Measurements from ENCODE around the gene RHOBTB3. TPM values are rescaled to one million over a fixed set of nuclear protein-coding genes. Genes with fewer than 3 reads are reported as not detected.

The RHOBTB3 gene
- total RNA-seq, 1 experiment from 2014 or later = 6.8 TPM

DNA sequence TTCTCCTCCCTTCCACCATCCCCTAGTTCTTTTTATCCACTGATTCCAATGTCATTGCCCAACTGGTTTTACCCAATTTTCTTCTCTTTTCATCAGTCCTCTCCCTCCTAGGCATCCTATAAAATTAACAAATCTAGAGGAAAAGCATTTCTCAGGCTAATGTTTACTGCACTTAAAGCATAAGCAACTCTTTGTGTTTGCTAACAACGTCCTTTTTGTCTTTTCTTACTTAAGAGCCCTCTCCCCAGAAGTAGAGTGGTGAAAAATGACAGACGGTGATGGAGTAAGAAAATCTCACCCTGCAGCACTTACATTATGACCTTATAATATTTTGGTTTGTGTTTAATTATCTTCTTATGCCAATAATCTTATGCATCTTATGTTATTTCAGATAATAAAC lies 46.8 kb upstream of the RHOBTB3 start:
- H3K9ac ChIP-seq (ENCODE audit: extremely low read depth, insufficient read length, low read length) = no peak overlapping the region
- no peaks in the 10 kb centered on the region for H3K4me1 ChIP-seq (ENCODE audit: insufficient read depth, low read length)
- H4K5ac ChIP-seq (ENCODE audit: insufficient read length, low read depth, low read length) = no peak overlapping the region
- H3K23me2 ChIP-seq (ENCODE audit: insufficient read length, low read depth, low read length, poor library complexity, severe bottlenecking) = no peaks in the 10 kb centered on the region
- no peak overlapping the region for H3K14ac ChIP-seq (ENCODE audit: insufficient read depth, low read length)
- H3K27me3 ChIP-seq (ENCODE audit: insufficient read depth, low read length) = no peaks in the 10 kb centered on the region
- H3K27me3 Mint-ChIP-seq (ENCODE audit: low read depth) = no peaks in the 10 kb centered on the region; the same call in 1 of the 2 replicates
- WGBS (ENCODE audit: extremely low coverage, insufficient read length, low lambda C conversion rate) = no CpG with 5 or more reads among the region's 2 CpGs
- no peak overlapping the region for H2AFZ ChIP-seq (ENCODE audit: low read length)
- no peaks in the 10 kb centered on the region; a peak in 1 of 7 replicates for H3K36me3 Mint-ChIP-seq (ENCODE audit: insufficient read depth in 1 of 3, low read depth in 3 of 3)
- H3K27ac Mint-ChIP-seq = no peak overlapping the region
- no peaks in the 10 kb centered on the region for H3K9me3 ChIP-seq (ENCODE audit: control insufficient read depth, low read depth, low read length)
- TF ChIP-seq CTCF (conservative IDR thresholded peaks at IDR 0.05) = no peak
- no peak overlapping the region for H3K4me3 Mint-ChIP-seq
- no peaks in the 10 kb centered on the region for H4K20me1 ChIP-seq (ENCODE audit: control insufficient read depth, insufficient read depth, insufficient read length)
- H2BK12ac ChIP-seq (ENCODE audit: insufficient read length, low read depth, low read length) = no peak overlapping the region
- no peak overlapping the region for H3K56ac ChIP-seq (ENCODE audit: insufficient read length, low read depth, low read length)
- DNase-seq = no peak
- no peaks in the 10 kb centered on the region for H3K79me2 ChIP-seq (ENCODE audit: insufficient read depth, low read length)
- no peak overlapping the region for H3K27ac ChIP-seq (ENCODE audit: insufficient read length, low read depth, low read length)
- H2AK5ac ChIP-seq (ENCODE audit: insufficient read length, low read length) = no peak overlapping the region
- no peaks in the 10 kb centered on the region for H3K79me1 ChIP-seq (ENCODE audit: insufficient read depth, low read depth, low read length, poor library complexity, severe bottlenecking)
- no peak overlapping the region for H3T11ph ChIP-seq (ENCODE audit: low read length)
- no peak overlapping the region for H2BK120ac ChIP-seq (ENCODE audit: low read depth, low read length, poor library complexity, severe bottlenecking)
- no peak overlapping the region for H3K18ac ChIP-seq (ENCODE audit: insufficient read length, low read depth, low read length)
- no peak overlapping the region for H3K23ac ChIP-seq (ENCODE audit: insufficient read length, low read depth, low read length)
- no peak overlapping the region for H3K4ac ChIP-seq (ENCODE audit: low read depth, low read length)
- no peak overlapping the region for H4K91ac ChIP-seq (ENCODE audit: insufficient read length, low read depth, low read length)
- no peak overlapping the region for H2BK5ac ChIP-seq (ENCODE audit: insufficient read length, low read length)
- H4K8ac ChIP-seq (replicated peaks; ENCODE audit: insufficient read length, low read depth, low read length) = no peak overlapping the region
- H2BK20ac ChIP-seq (ENCODE audit: low read depth, low read length, poor library complexity, severe bottlenecking) = no peak overlapping the region
- H2BK15ac ChIP-seq (ENCODE audit: low read depth, low read length) = no peak overlapping the region
- H3K9me3 Mint-ChIP-seq = no peaks in the 10 kb centered on the region
- peaks cover 17 to 19% of the 10 kb centered on the region in 2 experiments for H3K4me1 Mint-ChIP-seq
- no peak overlapping the region for H3K4me2 ChIP-seq (ENCODE audit: insufficient read depth, insufficient read length, low read length)
